Kidney capillary endothelial cell (primary cell): ENCODE measurements around the gene PTBP1.
"Not testable (repeated sequence)": the region's sequence is repeated elsewhere in the genome, so short reads cannot be mapped to it uniquely, and the experiment has no call there.

Experiments used
- DNase-seq: peaks from one replicate; pipeline ENCODE4 v3.0.0-alpha.2; 2018; ENCODE audit warnings: low spot score

The PTBP1 gene

GRCh38 chr19:810077-810855 lies 13.0 kb downstream of the PTBP1 start:
- DNase-seq, result no peak

DNA sequence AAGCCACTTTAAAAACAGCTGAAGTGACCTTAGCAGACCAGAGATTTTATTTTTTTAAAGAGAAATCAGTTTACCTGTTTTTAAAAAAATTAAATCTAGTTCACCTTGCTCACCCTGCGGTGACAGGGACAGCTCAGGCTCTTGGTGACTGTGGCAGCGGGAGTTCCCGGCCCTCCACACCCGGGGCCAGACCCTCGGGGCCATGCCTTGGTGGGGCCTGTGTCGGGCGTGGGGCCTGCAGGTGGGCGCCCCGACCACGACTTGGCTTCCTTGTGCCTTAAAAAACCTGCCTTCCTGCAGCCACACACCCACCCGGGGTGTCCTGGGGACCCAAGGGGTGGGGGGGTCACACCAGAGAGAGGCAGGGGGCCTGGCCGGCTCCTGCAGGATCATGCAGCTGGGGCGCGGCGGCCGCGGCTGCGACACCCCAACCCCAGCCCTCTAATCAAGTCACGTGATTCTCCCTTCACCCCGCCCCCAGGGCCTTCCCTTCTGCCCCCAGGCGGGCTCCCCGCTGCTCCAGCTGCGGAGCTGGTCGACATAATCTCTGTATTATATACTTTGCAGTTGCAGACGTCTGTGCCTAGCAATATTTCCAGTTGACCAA lies 13.7 kb downstream of the PTBP1 start:
- no peak for DNase-seq

- no peak for DNase-seq
Measured at GRCh38 chr19:811506-812048, 14.3 kb downstream of the PTBP1 start.

GRCh38 chr19:812049-812746 lies 14.9 kb downstream of the PTBP1 start:
- no peak for DNase-seq

DNA sequence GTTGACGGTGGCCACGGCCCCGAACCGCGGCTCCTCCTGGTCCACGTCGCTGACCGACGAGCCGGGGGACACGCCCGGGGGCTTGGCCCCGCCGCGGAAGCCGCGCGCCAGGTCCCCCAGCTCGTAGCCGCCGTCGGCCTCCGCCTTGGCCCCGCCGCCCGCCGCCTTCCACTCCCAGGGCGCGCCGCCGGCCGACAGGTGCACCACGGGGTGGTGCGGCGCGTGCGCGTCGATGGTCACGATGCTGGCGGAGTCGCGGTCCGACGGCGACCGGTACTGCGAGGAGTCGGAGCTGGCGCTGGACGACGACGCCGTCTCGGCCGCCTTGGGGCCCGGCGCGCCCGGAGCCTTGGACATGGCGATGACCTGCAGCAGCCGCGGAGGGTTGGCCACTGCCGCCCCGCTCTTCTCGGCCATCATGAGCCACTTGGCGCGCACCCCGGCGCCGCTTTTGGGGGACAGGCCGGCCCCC lies 15.5 kb downstream of the PTBP1 start:
- DNase-seq, result no peak

DNA sequence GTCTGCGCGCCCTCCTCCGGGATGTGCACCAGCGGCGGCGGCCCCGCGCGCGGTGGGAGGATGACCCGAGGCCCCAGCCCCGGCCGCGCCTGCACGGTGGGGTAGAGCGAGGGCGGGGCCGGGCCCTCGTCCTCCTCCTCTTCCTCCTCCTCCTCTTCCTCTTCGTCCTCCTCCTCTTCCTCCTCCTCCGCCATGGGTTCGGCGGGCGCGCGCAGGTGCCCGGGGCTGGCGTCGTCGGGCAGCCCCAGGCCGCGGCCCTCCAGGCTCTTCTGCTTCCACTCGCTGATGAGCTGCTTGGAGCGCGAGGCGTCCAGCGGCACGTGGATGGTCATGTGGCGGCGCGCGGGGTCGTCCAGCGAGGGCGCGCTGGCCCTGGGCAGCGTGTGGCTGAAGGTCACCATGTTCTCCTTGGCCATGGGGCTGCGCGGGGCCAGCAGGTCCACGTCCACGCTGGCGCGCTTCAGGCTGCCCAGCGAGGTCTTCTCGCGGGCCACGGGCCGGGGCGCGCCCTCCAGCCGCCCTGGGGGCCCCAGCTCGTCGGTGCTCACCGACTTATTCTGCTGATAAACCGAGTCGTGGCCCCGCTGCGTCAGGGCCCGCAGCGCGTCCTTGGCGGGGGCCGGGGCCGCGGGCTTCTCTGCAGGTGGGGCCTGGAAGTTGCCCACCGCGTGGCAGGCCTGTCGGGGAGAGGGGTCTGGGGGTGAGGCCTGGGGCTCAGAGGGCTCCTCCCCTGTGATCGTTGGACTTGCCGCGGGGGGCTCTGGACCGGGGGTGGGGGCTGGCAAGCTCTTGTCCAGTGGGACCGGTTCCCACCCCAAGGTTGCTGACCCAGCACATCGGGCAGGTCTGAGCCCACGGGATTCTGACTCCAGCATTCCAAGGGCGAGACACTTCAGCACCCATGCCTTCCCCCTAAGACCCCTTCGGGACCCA lies 16.2 kb downstream of the PTBP1 start:
- no peak for DNase-seq

DNA sequence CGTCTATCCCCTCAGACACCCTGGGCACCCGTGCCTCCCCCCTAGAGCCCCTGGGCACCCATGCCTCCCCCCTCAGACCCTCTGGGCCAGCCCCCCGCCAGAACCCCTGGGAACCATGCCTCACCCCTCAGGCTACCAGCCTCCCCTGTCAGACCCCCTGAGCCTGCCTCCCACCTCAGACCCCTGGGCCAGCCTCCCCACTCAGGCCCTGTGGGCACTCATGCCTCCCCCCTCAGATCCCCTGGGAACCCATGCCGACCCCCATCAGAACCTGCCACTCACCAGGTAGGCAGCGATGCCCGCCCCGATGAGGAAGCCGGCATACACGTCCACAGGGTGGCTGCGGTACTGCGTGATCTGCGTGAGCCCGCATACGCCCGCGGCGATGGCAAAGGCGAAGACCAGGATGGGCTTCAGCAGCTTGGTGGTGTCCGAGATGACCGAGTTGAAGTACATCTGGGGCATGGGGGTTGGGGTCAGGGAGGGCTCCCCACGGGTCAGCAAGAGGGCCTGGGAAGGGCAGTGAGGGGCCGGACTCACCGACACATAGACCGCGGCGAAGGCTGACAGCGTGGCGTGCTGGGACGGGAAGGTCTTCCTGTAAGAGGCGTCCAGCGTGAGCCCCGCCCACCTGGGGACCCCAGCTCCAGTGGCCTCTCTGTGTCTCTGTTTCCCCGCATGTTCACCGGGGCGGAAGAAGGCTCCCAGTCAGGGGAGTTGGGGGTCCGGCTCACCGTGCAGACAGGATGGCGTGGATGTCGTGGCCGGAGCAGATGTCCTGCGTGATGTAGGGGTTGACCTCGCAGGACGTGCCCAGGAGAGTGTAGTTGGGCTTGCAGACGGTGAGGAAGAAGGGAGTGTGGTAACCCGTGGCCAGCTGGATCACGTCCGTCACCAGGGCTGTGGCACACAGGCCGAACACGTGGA lies 17.2 kb downstream of the PTBP1 start:
- no peak for DNase-seq

DNA sequence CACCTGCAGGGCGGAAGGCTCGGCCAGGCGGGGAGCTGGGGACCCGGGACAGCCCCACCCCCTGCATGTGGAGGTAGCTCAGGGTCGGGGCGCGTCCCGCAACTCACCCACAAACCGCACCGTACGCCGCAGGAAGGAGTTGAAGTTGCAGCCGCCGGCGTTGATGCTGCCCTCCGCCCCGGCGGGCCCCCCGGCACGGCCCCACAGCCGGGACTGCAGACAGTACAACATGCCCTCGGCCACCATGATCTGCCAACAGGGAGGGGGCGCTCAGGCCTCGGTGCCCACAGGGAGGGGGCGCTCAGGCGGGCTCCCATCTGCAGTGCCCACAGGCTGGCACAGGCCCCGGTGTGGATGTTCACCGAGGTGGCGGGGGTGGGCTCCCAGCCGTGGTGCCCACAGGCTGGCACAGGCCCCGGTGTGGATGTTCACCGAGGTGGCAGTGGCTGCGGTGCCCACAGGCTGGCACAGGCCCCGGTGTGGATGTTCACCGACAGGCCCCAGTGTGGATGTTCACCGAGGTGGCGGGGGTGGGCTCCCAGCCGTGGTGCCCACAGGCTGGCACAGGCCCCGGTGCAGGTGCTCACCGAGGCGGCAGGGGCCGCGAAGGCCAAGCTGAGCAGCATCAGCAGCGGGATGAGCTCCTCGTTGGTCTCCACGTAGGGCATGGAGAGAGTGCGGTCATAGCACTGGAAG lies 18.0 kb downstream of the PTBP1 start:
- no peak for DNase-seq

DNA sequence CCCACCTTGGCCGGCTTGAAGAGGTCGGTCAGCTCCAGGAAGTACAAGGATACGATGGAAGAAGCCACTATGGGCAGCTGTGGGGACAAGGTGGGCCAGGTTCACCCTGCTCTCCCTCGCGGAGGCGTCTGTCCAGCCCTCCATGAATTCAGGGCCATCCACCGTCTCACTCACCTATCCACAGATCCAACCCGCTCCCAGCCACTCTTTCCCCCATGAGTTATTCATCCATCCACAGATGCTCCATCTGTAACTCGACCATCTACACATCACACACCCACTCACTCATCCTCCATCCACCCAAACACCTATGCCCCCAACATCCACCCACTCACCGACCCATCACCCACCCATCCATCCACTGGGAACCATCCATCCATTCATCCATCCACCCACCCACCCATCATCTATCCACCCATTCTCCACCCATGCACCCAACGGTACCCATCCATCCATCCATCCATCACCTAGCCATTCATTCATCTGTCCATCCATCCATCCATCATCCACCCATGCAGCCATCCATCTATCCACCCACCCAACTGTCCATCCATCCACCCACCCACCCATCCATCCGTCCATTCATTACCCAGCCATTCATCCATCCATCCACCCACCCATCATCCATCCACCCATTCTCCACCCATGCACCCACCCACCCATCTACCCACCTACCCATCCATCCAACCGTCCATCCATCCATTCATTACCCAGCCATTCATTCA lies 18.7 kb downstream of the PTBP1 start:
- DNase-seq, result no peak

GRCh38 chr19:816500-816857 lies 19.2 kb downstream of the PTBP1 start:
- no peak for DNase-seq

GRCh38 chr19:820212-820611 lies 23.0 kb downstream of the PTBP1 start:
- not testable (repeated sequence) for DNase-seq

DNA sequence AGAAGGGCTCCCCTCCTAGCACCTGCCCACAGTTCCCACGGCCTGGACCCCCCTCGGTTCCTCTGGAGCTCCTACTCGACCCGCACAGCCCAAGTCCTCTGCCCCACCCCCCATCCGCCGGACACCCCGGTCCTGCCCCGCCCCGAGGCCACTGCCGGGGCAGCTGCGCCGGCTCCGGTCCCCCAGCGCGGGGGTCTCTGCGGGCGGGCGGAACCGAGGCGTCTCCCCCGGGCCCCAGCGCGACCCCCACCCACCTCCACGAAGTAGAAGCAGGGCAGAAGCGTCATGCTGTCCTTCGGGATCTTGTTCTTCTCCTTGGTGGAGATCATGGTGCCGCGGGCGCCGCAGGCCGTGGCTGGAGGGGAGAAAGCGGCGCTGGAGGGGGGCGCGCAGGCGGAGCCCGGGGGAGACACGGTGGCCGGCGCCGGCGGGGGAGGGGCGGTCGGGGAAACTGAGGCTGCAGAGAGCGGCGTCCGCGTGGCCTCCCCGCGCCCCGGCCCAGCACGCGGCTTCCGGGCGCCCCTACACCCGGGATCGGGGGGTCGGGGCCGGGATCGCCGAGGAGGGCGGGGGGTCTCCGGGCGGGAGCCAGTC lies 24.1 kb downstream of the PTBP1 start:
- no peak for DNase-seq

- DNase-seq, result no peak
Measured at GRCh38 chr19:821825-822503, 24.7 kb downstream of the PTBP1 start, which contains the start of gene PLPPR3. PLPPR3 (minus strand) TSS chr19:821955; CDS start chr19:821559, 396 bp downstream.

DNA sequence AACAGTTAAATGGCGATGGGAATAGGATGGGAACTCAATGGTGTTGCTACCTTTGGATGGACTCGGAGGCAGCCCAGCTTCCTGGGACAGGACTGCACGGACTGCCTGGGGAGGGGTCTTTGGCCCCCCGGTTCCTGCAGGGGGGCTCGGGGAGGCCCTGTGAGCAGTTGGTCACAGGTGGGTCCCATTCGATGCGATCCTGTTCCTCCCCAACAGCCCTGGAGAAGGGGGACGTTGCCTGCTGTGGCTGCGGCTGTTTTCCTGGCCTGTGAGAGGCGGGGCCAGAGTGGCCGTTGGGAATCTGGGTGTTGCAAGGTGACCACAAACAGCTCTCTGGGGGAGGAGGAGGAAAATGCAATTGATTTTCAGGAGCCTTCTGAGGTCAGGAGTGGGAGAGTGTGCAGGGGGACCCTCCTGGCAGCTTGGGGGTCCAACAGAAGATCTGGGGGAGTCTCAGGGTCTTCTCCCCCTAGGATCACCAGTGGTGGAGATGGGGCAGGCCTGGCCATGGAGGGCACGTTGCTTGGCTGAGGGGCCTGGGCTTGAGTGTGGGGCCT lies 26.4 kb downstream of the PTBP1 start:
- DNase-seq, result no peak

DNA sequence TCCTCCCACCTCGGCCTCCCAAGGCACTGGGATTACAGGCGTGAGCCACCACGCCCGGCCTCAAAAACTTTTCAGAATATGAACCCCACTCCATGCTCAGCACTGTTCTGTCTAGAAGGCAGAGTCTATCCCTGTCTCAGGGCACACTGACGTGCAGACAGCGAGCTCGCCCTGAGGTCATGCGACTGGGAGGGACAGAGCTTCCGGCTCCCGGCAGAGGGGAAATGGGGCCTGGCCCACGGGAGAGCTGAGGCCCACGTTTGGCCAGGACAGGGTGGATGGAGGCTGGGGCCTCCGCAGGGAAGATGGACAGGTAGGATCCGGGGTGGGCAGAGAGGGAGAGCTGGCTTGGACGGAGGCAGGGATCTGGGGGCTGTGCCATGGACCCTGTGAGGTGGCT lies 27.6 kb downstream of the PTBP1 start:
- DNase-seq, result no peak

DNA sequence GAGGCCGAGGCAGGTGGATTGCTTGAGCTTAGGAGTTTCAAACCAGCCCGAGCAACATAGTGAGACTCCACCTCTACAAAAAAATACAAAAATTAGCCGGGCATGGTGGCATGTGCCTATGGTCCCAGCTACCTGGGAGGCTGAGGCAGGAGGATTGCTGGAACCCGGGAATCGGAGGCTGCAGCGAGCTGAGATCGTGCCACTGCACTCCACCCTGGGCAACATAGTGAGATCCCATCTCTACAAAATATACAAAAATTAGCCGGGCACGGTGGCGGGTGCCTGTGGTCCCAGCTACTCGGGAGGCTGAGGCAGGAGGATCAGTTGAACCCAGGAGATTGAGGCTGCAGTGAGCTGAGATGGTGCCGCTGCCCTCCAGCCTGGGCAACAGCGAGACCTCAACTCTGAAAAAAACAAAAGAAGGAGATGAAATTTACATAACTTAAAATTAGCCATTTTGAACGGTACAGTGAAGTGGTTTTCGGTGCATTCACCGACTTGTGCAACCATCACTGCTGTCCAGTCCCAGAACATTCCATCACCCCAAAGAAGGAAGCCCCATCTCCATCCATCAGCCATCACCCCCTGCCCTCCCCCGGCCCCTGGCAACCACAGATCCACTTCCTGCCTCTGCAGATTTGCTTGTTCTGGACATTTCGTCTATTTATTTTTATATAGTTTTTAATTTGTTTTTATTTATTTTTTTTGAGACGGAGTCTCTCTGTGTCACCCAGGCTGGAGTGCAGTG lies 28.8 kb downstream of the PTBP1 start:
- no peak for DNase-seq

- no peak for DNase-seq
Measured at GRCh38 chr19:827314-827709, 30.1 kb downstream of the PTBP1 start.
